Measurements from ENCODE around the gene WNT9A.
A peak's percentile ranks its signal among the peaks of the same experiment; 100 is the strongest.
"Not testable (repeated sequence)": the region's sequence is repeated elsewhere in the genome, so short reads cannot be mapped to it uniquely, and the experiment has no call there.

WNT9A gene

DNA sequence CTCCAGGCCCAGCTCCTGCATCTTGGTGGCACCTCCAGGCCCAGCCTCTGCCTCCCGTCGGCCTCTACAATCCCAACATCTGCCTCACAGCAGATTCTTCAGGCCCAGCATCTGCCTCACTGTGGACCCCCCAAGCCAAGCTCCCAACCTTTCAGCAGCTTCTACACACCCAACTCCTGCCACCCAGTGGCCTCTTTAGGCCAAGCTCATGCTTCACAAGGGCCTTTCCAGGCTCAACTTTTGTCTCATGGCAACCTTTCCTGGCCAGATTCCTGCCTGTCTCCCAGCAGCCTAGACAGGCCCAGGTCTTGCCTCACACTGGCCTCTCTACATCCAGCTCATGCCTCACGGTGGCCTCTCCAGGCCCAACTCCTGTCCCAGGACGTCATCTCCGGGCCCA, 20.1 kb upstream of the WNT9A start:
- POLR2A ChIA-PET; H3K4me1 ChIP-seq (ENCODE audit: control insufficient read depth, insufficient read depth, low read length); H3K36me3 ChIP-seq (ENCODE audit: control insufficient read depth in 2 of 2, insufficient read depth in 1 of 2, low read length in 2 of 2); H3K27ac ChIP-seq (ENCODE audit: extremely low read depth, low read depth, low read length); H3K9me3 ChIP-seq (ENCODE audit: control insufficient read depth, insufficient read depth, low read depth, low read length); H3K4me3 ChIP-seq (ENCODE audit: low read depth, low read length): not testable (repeated sequence)
- TF ChIP-seq, protein P1, sequence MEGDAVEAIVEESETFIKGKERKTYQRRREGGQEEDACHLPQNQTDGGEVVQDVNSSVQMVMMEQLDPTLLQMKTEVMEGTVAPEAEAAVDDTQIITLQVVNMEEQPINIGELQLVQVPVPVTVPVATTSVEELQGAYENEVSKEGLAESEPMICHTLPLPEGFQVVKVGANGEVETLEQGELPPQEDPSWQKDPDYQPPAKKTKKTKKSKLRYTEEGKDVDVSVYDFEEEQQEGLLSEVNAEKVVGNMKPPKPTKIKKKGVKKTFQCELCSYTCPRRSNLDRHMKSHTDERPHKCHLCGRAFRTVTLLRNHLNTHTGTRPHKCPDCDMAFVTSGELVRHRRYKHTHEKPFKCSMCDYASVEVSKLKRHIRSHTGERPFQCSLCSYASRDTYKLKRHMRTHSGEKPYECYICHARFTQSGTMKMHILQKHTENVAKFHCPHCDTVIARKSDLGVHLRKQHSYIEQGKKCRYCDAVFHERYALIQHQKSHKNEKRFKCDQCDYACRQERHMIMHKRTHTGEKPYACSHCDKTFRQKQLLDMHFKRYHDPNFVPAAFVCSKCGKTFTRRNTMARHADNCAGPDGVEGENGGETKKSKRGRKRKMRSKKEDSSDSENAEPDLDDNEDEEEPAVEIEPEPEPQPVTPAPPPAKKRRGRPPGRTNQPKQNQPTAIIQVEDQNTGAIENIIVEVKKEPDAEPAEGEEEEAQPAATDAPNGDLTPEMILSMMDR (tag by site-specific recombination; IDR thresholded peaks at IDR 0.05), result peak; percentile 51; the same call in 1 of the 2 replicates
- CTCF ChIA-PET, result interaction anchor here (0.6 to 0.9 kb wide), 3 partner anchors 14 to 90 kb away, joined by 3 read pairs; no protein-coding TSS in a partner anchor

DNA sequence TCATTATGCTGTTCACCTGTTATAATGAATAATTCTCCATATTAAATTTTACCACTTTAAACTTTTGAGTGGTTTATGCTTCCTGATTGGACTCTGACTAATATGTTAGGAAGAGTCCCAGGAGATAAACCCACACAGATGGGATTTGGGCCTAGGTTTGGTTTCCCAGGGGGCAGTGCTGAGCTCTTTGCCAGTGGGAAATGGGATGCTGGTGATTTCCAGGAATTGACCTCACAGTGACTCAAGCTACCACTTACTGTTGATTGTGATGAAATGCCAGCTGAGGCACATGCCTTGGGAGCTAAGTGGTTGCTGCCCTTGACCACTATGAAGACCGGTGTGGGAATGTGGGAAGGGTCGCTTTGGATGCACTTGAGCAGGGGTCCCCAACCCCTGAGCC, 19.0 kb upstream of the WNT9A start:
- H3K36me3 ChIP-seq (ENCODE audit: control insufficient read depth in 2 of 2, insufficient read depth in 1 of 2, low read length in 2 of 2); POLR2A ChIA-PET; H3K27ac ChIP-seq (ENCODE audit: extremely low read depth, low read depth, low read length); H3K4me1 ChIP-seq (ENCODE audit: control insufficient read depth, insufficient read depth, low read length); H3K9me3 ChIP-seq (ENCODE audit: control insufficient read depth, insufficient read depth, low read depth, low read length); H3K4me3 ChIP-seq (ENCODE audit: low read depth, low read length): not testable (repeated sequence)
- TF ChIP-seq, protein P2, sequence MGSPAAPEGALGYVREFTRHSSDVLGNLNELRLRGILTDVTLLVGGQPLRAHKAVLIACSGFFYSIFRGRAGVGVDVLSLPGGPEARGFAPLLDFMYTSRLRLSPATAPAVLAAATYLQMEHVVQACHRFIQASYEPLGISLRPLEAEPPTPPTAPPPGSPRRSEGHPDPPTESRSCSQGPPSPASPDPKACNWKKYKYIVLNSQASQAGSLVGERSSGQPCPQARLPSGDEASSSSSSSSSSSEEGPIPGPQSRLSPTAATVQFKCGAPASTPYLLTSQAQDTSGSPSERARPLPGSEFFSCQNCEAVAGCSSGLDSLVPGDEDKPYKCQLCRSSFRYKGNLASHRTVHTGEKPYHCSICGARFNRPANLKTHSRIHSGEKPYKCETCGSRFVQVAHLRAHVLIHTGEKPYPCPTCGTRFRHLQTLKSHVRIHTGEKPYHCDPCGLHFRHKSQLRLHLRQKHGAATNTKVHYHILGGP (tag by site-specific recombination; IDR thresholded peaks at IDR 0.05), result peak; percentile 58; the same call in 1 of the 2 replicates
- 0 out of 2 replicates have a peak, but pooled peaks have one; percentile 34 for TF ChIP-seq ZBTB21 (tag by site-specific recombination; IDR thresholded peaks at IDR 0.05)
- CTCF ChIA-PET, result interaction anchor here (0.9 kb wide), 1 partner anchor 32 kb away, joined by 3 read pairs; no protein-coding TSS in a partner anchor

DNA sequence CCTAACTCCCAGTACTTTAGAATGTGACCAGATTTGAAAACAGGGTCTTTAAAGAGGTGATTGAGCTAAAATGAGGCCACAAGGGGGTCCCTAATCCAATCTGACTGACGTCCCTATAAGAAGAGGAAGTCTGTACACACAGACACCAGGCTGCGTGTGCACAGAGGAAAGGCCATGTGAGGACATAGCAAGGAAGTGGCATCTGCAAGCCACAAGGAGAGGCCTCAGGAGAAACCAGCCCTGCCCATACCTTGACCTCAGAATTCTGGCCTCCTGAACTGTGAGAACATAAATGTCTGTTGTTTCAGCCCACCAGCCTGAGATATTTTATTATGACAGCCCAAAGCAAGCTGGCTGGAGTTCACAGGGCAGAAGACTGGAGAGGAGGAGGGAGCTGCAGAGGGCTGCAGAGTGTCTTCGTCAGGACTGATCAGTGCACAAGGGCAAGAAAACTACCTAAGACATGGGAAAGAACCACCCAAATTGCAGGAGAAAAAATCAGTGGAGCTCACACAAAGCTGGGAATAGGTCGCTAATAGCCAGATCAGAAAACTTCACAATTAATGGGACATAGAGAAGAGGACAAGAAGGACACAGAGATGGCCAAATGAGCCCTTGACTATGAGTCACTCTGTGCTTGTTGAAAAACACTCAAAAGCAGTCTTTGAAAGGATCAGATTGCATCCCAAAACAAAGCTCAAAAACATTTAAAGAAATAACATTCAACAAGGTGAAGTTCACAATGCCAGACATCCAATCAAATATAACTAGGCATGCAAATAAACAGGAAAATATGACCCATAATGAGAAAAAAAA, 14.1 kb upstream of the WNT9A start:
- H3K4me1 ChIP-seq (ENCODE audit: control insufficient read depth, insufficient read depth, low read length), result no peaks in the 10 kb centered on the region
- H3K4me3 ChIP-seq (ENCODE audit: low read depth, low read length), result no peak overlapping the region
- ChIA-PET POLR2A (no interaction called here), CTCF (interaction anchor here (0.7 to 1.2 kb wide), 4 partner anchors 8 to 480 kb away, joined by 3 to 10 read pairs (median 4); no protein-coding TSS in a partner anchor)
- no peak overlapping the region for H3K27ac ChIP-seq (ENCODE audit: extremely low read depth, low read depth, low read length)
- no peaks in the 10 kb centered on the region for H3K9me3 ChIP-seq (ENCODE audit: control insufficient read depth, insufficient read depth, low read depth, low read length)
- no peaks in the 10 kb centered on the region for H3K36me3 ChIP-seq (ENCODE audit: control insufficient read depth in 2 of 2, insufficient read depth in 1 of 2, low read length in 2 of 2)
- TF ChIP-seq GLIS2 (tag by site-specific recombination; IDR thresholded peaks at IDR 0.05), result no peak
- no peak for TF ChIP-seq ZBTB20 (tag by site-specific recombination; IDR thresholded peaks at IDR 0.05)

DNA sequence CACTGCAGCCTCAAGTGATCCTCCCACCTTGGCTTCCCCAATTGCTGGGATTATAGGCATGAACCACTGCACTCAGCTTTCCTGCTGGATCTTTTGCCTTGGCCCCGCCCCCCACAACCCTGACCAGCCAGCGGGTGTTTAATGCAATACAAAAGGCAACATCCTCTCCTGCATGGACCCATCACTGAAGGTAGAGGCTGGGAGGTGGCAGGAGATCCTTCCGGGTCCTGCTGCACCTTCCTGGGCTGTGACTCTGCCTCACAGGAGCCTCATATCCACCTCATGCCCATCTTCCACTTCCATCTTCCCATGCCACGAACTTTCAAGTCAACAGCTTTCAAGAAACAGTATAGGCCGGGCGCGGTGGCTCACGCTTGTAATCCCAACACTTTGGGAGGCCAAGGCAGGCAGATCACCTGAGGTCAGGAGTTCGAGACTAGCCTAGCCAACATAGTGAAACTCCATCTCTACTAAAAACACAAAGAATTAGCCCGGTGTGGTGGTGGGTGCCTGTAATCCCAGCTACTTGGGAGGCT, 11.7 kb upstream of the WNT9A start:
- no peaks in the 10 kb centered on the region for H3K9me3 ChIP-seq (ENCODE audit: control insufficient read depth, insufficient read depth, low read depth, low read length)
- ChIA-PET POLR2A (no interaction called here), CTCF (interaction anchor here (0.7 to 1.4 kb wide), 2 partner anchors 37 to 197 kb away, joined by 3 to 7 read pairs; no protein-coding TSS in a partner anchor)
- no peaks in the 10 kb centered on the region for H3K4me1 ChIP-seq (ENCODE audit: control insufficient read depth, insufficient read depth, low read length)
- H3K36me3 ChIP-seq (ENCODE audit: control insufficient read depth in 2 of 2, insufficient read depth in 1 of 2, low read length in 2 of 2), result no peaks in the 10 kb centered on the region
- H3K27ac ChIP-seq (ENCODE audit: extremely low read depth, low read depth, low read length), result no peak overlapping the region
- TF ChIP-seq ZNF174 (tag by site-specific recombination; IDR thresholded peaks at IDR 0.05) (no peak), ZNF16 (tag by site-specific recombination; IDR thresholded peaks at IDR 0.05; ENCODE audit: low read depth) (no peak), ZNF24 (tag by site-specific recombination; IDR thresholded peaks at IDR 0.05) (no peak), GLI4 (tag by site-specific recombination; IDR thresholded peaks at IDR 0.05) (no peak), ZNF112 (tag by site-specific recombination; IDR thresholded peaks at IDR 0.05) (no peak)
- H3K4me3 ChIP-seq (ENCODE audit: low read depth, low read length), result no peak overlapping the region

All from HEK293 (cell line).